ENCODE results near the gene SYDE2.
"Not testable (repeated sequence)": the region's sequence is repeated elsewhere in the genome, so short reads cannot be mapped to it uniquely, and the experiment has no call there.

Gene SYDE2

DNA sequence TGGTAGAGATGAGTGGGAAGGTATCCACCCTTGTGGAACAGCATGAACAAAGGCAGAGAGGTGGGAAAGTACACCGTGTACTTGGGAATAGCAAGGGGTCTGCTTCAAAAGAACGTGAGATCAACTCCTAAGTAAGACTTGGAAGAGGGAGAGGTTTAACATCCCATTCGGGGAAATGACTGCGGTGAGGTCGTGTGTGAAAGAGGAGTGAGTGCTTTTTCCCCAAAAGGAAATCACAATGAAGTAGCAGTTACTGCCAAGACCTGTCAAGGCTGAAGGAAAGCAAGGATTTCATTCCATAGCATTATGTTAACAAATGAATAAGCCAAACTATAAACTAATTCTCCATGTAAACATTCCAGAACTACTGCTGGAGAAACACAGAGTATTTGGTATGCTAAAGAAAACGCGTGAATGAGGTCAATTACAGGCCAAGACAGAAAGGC lies 20.0 kb upstream of the SYDE2 start:
- FAIRE-seq (no peak), DNase-seq (ENCODE audit: extremely low spot score, insufficient read length, low read depth) (no peak)

DNA sequence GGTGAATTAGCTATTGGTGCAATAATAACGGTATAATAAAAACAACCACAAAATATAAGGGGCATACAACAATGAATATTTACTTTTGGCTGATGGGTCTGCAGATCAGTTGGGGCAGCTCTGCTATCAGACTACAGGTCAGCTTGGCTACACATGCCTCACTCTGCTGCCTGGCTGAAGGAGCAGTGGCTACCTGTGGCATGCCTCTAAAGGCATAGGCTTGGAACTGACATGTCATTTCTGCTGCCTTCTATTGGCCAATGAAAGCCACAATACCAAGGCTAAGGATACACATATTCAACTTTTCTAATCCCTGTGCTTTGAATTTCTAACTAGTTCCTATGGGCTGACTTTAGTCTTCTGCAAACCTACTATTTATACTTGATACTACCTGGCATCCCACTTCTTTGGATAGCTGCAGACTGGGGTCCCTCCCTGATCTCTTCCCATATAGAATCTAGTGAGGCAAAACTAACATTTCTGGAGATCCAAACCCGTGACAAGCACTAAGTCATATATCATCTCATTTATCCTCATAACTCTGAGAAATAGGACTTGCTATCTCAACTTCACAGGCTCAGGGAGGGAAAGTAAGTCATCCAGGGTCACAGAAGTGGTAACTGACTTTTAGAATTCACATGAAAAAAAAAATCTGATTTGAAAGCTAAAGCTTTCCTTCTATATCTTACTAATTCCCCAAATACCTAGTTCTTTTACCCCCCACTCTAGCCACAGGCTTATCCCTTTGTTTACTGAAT lies 19.2 kb upstream of the SYDE2 start:
- DNase-seq (ENCODE audit: extremely low spot score, insufficient read length, low read depth) (no peak), FAIRE-seq (no peak)

DNA sequence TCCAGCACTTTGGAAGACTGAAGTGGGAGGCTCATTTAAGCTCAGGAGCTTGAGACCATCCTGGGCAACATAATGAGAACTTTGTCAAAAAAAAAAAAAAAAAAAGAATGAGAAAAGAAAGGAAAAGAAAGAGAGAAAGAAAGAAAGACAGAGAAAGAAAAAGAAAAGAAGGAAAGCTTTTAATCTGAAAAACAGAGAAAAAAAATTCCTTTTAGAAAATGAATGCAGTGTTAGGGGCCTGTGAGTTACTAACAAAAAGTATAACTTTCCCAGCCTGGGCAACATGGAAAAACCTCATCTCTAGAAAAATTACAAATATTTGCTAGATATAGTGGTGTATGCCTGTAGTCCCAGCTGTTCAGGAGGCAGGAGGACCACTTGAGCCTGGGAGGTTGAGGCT lies 15.9 kb upstream of the SYDE2 start:
- no peak for DNase-seq (ENCODE audit: extremely low spot score, insufficient read length, low read depth)
- FAIRE-seq: no peak

DNA sequence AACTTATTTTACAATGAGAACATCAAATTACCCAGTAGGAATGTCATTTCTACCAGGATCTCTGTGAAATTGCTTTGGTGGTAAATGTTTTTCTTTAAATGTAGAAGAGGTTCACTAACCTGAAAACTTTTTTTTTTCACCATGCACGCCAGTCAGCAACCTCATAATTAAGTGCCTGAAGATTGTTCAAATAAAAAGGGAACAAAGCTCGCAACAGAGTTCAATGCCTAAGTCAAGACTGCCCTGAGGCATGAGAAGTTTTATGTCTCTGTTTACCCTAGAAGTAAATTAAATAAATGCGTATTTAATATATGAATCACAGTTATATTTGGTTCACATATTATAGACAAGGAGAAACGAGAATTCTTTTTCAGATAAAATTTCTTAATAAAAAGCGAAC lies 13.8 kb upstream of the SYDE2 start:
- no peak for FAIRE-seq

DNA sequence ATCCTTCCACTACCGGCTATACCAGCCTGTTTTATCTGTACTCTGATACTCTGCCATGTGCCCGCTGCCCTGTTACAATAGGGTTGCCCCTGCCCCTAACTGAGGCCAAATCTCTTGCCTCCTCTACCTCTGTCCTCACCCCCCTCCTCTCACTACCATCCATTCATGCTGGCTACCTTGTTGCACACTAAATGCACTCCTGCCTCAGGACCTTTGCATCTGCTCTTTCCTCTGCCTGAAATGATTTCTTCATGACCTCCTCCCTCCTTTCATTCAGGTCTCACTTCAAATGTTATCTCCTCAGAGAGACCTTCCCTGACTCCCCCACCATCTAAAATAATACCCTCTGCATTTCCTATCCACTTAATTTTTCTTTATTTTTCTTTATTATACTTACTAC lies 7.7 kb upstream of the SYDE2 start:
- no peak for DNase-seq (ENCODE audit: extremely low spot score, insufficient read length, low read depth)
- no peak for FAIRE-seq

More for the DNA sequence above, 13.8 kb upstream of the SYDE2 start:
- no peak for DNase-seq (ENCODE audit: extremely low spot score, insufficient read length, low read depth)

DNA sequence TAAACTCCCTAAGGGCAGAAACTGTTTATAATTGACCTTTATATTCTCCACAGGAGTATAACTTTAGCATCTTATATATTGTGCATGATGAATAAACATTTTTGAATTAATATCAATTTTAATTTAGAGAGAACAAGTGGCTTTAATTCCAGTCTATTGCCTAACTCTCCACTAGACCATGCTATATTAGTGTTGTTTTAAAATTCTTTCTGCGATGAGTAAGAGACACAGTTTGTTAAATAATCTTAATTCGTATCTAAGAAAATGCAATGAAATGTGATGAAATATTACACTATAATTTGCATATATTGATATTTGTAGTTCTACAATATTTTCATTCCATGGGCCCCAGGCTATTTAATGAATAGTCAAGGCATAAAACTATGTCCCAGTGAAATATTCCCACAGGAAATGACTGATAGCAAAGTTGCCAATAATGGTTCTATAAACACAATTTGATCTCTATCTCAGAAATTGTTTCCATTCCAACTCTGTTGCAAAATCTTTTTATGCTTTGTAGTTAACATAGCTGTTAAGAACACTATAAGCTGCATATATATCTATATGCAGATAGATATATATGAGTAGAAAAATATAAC lies 2.9 kb upstream of the SYDE2 start:
- FAIRE-seq: no peak
- no peak for DNase-seq (ENCODE audit: extremely low spot score, insufficient read length, low read depth)

DNA sequence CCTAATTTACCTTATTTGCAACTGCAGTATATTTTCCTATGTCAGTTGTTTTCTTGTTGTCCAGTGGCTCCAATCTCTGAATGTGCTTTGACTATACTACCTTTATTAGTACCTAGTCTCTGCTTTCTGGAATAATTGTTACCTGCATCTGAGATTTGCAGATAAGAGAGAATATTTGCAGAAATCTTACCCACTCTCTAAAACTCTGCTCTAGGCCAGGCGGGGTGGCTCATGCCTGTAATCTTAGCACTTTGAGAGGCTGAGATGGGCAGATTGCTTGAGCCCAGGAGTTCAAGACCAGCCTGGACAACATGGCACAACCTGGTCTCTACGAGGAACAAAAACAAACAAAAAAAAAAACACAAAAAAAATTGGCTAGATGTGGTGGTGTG lies 2.0 kb upstream of the SYDE2 start:
- no peak for FAIRE-seq
- DNase-seq (ENCODE audit: extremely low spot score, insufficient read length, low read depth): no peak

DNA sequence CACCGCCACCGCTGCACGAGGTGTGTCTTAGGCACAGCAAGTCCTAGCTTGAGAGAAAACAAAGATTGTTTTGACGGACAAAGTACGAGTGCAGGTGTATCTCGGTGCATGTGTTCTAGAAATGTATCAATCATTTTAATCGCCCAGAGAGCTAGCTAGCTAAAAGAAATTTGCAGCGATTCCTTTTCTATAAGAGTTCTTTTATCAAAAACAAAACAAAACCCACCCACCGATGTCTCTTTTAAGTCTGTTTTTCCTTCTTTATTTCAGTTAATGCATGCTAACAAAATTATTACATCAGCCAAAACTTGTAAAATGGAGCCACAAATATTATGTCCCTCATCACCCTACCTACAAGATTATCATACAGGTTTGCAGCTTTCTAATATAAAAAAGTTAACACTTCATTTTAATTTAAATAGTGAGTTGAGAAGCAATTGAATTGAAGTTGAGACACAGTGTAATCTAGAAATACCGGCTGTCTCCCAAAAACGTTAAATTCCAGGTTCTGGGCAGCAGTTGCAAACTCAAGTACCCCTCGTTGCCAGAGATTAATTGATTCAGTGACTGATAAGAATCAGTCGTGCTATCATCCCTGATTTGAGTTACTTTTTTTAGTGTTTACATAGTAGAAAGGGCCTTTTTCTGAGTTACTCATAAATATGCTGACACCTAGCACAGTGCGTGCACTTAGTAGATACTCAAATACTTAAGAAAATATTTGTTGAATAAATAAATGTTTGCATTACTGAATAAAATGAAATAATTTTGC lies 1.5 kb upstream of the SYDE2 start:
- FAIRE-seq (no peak), DNase-seq (ENCODE audit: extremely low spot score, insufficient read length, low read depth) (no peak)

DNA sequence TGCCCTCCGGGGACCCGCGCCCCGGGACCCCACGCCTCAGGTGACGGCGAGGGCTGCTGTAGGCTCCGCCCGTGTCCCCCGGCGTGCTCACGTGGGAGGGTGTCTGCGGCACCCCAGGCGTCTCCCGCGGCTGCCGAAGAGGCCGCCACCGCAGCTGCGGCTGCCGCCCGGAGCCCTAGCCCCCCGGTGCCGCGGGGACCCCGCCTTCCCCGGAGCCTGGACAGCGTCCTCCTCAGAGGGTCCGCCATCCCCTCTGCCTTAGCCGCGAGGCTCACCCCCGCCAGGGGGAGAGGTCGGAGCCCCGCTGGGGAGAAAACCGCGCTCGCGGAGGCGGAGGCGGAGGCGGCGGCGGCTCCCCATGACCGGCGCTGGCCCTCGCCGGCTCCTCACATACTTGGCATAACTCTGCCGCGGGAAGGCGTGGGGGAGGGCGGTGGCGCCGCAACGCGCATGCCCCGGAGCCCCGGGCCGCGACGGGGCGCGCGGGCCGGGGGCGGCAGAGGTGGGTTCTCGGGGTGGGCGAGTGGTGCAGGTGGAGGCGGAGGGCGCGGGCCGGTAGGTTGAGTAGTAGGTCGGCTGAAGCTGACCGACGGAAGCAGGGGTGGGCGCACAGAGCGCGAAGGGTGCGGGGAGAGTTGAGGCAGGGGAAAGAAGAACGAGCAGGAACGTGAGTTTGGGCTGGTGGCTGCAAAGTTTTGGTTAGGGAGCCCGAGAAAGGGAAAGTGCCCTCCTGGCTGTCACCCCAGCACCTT lies 700 bp upstream of the SYDE2 start:
- FAIRE-seq (no peak), DNase-seq (ENCODE audit: extremely low spot score, insufficient read length, low read depth) (peak; percentile 43)

DNA sequence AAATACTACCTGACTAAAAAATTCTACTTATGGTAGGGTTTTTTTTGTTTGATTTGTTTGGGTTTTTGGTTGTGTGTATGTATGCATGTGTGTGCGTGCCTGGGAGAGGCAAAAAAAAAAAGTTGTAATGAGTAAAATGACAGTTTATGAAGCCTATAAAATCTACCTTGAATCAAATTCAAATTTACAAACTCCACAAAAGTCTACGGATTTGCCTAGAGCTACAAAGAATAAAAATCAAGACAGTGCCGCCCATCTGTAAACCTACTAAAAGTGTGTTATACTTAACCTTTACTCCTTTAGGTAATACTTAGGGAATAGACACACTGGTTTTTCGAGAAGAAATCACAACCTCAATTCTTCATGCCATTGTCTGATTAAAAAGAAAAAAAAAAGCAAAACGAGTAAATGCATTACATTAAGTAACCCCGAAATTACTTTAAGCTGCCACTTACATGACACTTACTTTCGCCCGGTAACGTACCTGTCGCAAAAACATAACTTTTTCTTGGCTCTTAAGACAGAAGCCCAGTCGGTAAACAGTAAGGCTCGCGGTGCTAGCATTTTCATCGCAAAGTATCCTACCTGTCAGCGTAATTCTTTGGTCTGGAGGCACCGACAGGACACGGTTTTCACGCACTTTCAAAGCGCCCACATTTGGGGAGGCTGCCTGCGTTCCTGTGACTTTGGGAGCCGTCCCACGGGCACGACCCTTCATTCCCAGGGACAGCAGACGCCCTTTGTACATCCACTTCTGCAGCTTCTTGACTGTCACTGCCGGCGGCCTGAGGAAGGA lies 951 bp downstream of the SYDE2 start:
- FAIRE-seq (no peak), DNase-seq (ENCODE audit: extremely low spot score, insufficient read length, low read depth) (no peak)

DNA sequence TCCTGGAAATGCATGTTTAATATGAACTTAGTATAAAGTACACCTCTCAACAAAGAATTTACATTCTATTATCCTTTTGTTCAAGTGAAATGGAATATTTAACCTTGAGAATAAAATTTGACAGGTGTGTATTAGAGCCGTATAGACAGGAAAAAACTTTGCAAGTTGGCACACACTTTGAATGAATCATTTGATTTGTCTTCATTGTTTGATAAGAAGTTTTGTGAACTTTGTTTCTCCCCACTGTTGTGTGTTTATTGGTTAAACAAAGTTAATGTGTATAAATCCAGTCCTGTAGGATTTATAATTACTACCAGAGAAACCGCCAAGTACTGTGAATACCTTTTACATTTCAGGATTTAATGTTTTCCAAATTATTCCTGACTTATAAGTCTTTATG lies 2.0 kb downstream of the SYDE2 start:
- DNase-seq (ENCODE audit: extremely low spot score, insufficient read length, low read depth) (no peak), FAIRE-seq (no peak)

DNA sequence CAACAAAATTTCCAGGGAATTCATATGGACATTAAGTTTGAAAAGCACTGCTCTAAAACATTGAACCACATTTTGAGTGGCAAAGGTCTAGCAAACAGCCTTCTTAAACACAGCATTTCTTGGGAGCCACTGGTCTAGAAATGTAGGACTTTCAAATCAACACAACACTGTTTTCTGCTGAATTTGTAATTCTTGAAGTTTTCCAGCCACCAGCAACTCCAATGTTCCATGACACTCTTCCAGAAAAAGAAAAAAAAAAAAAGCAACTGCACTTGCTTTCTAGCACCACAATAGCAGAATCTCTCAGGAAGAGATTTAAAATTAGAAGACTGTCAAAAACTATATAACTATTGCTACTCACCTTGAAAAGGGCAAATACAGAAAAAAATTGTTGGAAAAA lies 4.5 kb downstream of the SYDE2 start:
- FAIRE-seq (no peak), DNase-seq (ENCODE audit: extremely low spot score, insufficient read length, low read depth) (no peak)

DNA sequence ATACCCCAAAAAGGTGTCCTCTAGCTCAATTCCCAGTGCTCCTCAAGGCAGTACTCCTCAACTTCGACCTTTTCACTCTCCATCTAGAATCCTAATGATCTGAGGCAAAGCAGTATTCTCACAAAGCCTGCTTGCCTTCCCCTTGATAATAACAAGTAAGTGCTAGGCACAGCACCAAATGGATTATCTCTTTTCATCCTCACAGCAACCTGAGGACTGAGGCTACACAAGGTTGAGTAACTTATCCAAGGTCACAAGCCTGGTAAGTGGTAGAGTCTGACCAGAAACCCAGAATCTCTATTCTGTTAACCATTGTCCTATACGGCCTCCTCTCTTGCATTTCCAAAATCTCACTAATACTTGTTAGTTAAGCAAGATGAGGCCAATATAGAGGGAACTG lies 5.1 kb downstream of the SYDE2 start:
- FAIRE-seq: no peak
- DNase-seq (ENCODE audit: extremely low spot score, insufficient read length, low read depth): no peak

DNA sequence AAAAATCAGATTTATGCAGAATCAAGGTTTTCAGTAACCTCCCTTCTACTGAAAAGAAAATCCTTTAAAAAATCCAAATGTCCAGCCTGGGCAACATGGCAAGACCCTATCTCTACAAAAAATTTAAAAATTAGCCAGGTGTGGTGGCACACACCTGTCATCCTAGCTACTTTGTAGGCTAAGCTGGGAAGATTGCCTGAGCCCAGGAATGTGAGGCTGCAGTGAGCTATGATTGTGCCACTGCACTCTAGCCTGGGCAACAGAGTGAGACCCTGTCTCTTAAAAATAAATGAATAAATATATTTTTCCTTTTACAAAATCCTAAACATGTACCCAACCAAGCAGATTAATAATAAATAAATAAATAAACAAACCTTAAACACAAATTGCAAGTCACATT lies 8.7 kb downstream of the SYDE2 start:
- not testable (repeated sequence) for FAIRE-seq; DNase-seq (ENCODE audit: extremely low spot score, insufficient read length, low read depth)

DNA sequence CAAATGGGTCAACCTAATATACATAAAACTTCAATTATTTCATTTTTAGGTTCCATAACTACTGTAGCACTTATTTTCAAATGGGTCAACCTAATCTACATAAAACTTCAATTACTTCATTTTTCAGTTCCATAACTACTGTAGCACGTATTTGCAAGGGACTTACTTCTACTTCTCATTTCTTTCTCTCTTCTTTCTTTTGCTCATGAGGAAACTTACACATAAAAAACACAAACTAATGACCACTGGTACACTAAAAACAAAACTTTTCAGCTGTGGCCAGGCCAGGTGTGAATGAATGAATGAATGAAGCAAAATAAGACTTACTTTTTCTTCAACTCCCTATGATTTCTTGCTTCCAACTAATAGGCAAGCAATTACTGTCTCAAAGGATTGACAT lies 11.7 kb downstream of the SYDE2 start:
- peak; percentile 15 for FAIRE-seq
- no peak for DNase-seq (ENCODE audit: extremely low spot score, insufficient read length, low read depth)

DNA sequence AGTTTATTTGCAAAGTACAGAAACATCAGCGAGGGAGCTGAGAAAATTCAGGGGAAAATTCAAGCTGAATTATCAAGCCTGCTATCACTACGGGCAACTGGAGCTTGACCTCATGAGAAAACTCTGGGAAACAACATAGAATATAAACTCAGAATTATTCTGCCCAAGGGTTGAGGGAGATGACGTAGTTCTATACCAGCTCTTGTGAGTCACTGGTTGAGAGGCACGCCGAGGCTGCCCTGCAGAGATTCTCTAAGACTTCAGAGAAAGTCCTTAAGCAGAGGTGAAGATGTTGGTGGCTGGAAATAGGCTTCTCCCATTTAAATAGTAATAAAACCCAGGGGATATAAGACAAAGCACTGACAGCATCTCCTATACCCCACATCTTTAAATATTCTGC lies 12.3 kb downstream of the SYDE2 start:
- no peak for FAIRE-seq
- no peak for DNase-seq (ENCODE audit: extremely low spot score, insufficient read length, low read depth)

DNA sequence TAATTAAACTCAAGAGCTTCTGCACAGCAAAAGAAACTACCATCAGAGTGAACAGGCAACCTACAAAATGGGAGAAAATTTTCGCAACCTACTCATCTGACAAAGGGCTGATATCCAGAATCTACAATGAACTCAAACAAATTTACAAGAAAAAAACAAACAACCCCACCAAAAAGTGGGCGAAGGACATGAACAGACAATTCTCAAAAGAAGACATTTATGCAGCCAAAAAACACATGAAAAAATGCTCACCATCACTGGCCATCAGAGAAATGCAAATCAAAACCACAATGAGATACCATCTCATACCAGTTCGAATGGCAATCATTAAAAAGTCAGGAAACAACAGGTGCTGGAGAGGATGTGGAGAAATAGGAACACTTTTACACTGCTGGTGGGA lies 13.8 kb downstream of the SYDE2 start:
- not testable (repeated sequence) for DNase-seq (ENCODE audit: extremely low spot score, insufficient read length, low read depth); FAIRE-seq

DNA sequence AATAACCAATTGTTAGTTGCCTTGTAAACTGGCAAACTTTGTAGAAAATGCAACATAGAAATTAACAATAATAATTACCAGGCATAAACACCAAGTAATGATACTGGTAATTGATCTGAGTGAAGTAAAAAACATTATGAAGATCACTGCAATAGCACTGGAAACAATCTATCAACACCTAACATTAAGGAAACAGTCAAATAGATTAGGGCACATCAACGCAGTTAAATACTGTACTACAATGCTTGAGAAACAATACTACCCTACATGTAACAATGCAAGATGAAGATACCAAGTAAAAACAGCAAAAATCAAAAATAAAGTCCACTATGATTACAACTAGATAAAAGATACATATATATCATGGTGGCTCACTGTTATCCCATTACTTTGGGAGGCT lies 16.6 kb downstream of the SYDE2 start:
- DNase-seq (ENCODE audit: extremely low spot score, insufficient read length, low read depth): no peak
- FAIRE-seq: no peak

DNA sequence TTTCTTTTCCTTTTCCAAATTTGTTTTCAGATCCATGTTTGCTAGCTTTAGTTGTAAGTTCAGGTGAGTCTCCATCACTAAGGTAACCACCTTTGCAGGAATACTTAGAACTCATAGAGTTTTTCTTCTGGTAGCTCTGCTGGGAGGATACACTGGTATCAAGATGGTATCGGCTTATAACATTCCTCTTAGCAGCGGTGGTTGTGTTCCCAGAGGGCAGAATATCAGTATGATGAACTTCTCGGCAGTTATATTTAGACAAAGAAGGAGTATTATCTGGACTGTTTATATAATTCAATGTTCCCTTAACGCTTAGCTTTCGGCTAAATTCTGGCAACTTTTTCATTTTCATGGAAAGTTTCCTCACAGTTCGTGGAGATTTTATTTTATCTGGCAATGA lies 18.1 kb downstream of the SYDE2 start:
- DNase-seq (ENCODE audit: extremely low spot score, insufficient read length, low read depth): no peak
- no peak for FAIRE-seq

DNA sequence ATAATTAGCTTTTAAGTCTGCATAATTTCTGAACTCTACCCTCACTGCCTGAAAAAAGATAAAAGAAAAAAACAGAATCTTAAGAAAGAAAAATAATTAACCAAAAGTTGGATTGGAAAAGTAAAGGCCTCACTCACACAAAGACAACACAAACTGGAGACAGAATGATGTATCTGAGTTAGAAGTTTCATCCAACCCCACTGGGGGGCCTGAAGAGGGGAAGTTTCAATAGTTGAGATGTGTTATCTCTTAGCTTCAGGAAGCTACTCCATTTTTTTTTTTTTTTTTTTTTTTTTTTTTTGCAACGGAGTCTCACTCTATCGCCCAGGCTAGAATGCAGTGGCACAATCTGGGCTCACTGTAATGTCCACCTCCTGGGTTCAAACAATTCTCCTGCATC lies 19.9 kb downstream of the SYDE2 start:
- DNase-seq (ENCODE audit: extremely low spot score, insufficient read length, low read depth) (no peak), FAIRE-seq (no peak)

Data from GM18507 (cell line).